GM12878 (cell line): Measurements from ENCODE around the gene GDPD2. TPM values are rescaled to one million over a fixed set of nuclear protein-coding genes. Genes with fewer than 3 reads are reported as not detected.

ENCODE experiments used
- ATAC-seq: fragments of 200-7000 bp; cut with Tn5 transposase; 3 replicates; pipeline ENCODE4 v1.9.1; 2020; ENCODE audit warnings: mild to moderate bottlenecking, moderate library complexity
- BruUV-seq: library from RNA; stranded (reverse); fragments of 400-500 nt; replicated peaks from 2 replicates; lab custom pipeline; 2021; lab: Mats Ljungman, UMichigan
- CTCF ChIA-PET: fragments of 300-600 bp; sonication (Branson Sonifier 250); formaldehyde crosslinking; extraction: SDS; loops from one replicate; lab custom pipeline; 2021; ENCODE audit warnings: inconsistent platforms; lab: Yijun Ruan, JAX
- POLR2A ChIA-PET: fragments of 350-600 bp; formaldehyde crosslinking; extraction: SDS; loops from one replicate; lab custom pipeline; 2021; ENCODE audit warnings: inconsistent platforms; lab: Charles Lee
- RAD21 ChIA-PET: fragments of 300-600 bp; sonication (Branson Sonifier 250); formaldehyde crosslinking; loops from one replicate; lab custom pipeline; 2023; ENCODE audit warnings: antibody characterized with exemption; ENCODE audit not compliant: unreplicated experiment; lab: Charles Lee
- SMC1A ChIA-PET: fragments of 300-600 bp; sonication (Branson Sonifier 250); formaldehyde crosslinking; loops from one replicate; lab custom pipeline; 2023; ENCODE audit not compliant: unreplicated experiment, uncharacterized antibody; lab: Charles Lee
- DNase-seq: peaks from one replicate; pipeline ENCODE4 v3.0.0-alpha.2; 2011; ENCODE audit warnings: low read depth, low spot score
- FAIRE-seq: peaks from 3 replicates; lab custom pipeline; 2011; peaks lifted over from hg19 to GRCh38; lab: Jason Lieb, UNC
- H2AFZ ChIP-seq: 2 replicates; pipeline ENCODE4 v1.6.0; 2011; ENCODE audit warnings: low read depth, low read length, control low read depth; ENCODE audit not compliant: control insufficient read depth
- H3K27ac ChIP-seq: 2 replicates; pipeline ENCODE4 v1.5.1; 2011; ENCODE audit warnings: control low read depth; ENCODE audit not compliant: control insufficient read depth, insufficient read depth
- H3K27me3 ChIP-seq, 2 experiments: replicated peaks in 1 of 2; 2 replicates each; pipeline versions ENCODE4 v1.6.0 to v1.6.1; 2011; ENCODE audit warnings: low read length in 1 of 2; ENCODE audit not compliant: control insufficient read depth in 2 of 2, insufficient read depth in 2 of 2
- H3K36me3 ChIP-seq, 2 experiments: 2 replicates each; pipeline ENCODE4 v1.5.1; 2011; ENCODE audit warnings: low read length in 1 of 2; ENCODE audit not compliant: control insufficient read depth in 2 of 2, insufficient read depth in 2 of 2
- H3K4me1 ChIP-seq: 2 replicates; pipeline ENCODE4 v1.6.1; 2011; ENCODE audit warnings: mild to moderate bottlenecking, low read length, moderate library complexity, mixed read lengths; ENCODE audit not compliant: control insufficient read depth, insufficient read depth
- H3K4me2 ChIP-seq: 2 replicates; pipeline ENCODE4 v1.6.0; 2011; ENCODE audit warnings: control low read depth; ENCODE audit not compliant: control insufficient read depth, insufficient read depth
- H3K4me3 ChIP-seq: fragments of 200-600 bp; sonication (generic); 2 replicates; pipeline ENCODE4 v1.5.1; 2016
- H3K79me2 ChIP-seq: 2 replicates; pipeline ENCODE4 v1.6.0; 2011; ENCODE audit warnings: low read length; ENCODE audit not compliant: control insufficient read depth, insufficient read depth
- H3K9ac ChIP-seq: 2 replicates; pipeline ENCODE4 v1.8.0; 2011; ENCODE audit warnings: low read length, control low read depth, mixed read lengths; ENCODE audit not compliant: control insufficient read depth, insufficient read depth
- H3K9me3 ChIP-seq: replicated peaks from 3 replicates; pipeline ENCODE4 v1.5.1; 2011; ENCODE audit warnings: mild to moderate bottlenecking, low read length; ENCODE audit not compliant: control insufficient read depth, insufficient read depth
- H4K20me1 ChIP-seq: 2 replicates; pipeline ENCODE4 v1.6.0; 2011; ENCODE audit not compliant: control insufficient read depth, insufficient read depth
- BRCA1 ChIP-seq: IDR thresholded peaks from 2 replicates; pipeline ENCODE4 v1.6.1; 2011; ENCODE audit warnings: low read depth, low read length, improper control_type of control experiment
- GABPA ChIP-seq: IDR thresholded peaks from 2 replicates; pipeline ENCODE4 v1.6.1; 2014; ENCODE audit warnings: antibody characterized with exemption, low read depth, mild to moderate bottlenecking, inconsistent platforms
- IKZF1 ChIP-seq: fragments of 450-650 bp; conservative IDR thresholded peaks from 2 replicates; pipeline ENCODE4 v1.6.1; 2017; ENCODE audit warnings: antibody characterized with exemption, mild to moderate bottlenecking
- JUND ChIP-seq: IDR thresholded peaks from 2 replicates; pipeline ENCODE4 v1.6.1; 2012; ENCODE audit warnings: low read depth, mild to moderate bottlenecking, low read length, improper control_type of control experiment, moderate library complexity
- MYB ChIP-seq: fragments of 150-350 bp; IDR thresholded peaks from 2 replicates; pipeline ENCODE4 v1.6.1; 2014; ENCODE audit warnings: mild to moderate bottlenecking, low read depth, low read length, borderline replicate concordance
- SMAD5 ChIP-seq: IDR thresholded peaks from 2 replicates; pipeline ENCODE4 v1.6.1; 2016; ENCODE audit warnings: antibody characterized with exemption, low read depth
- SPI1 ChIP-seq: IDR thresholded peaks from 2 replicates; pipeline ENCODE4 v1.6.1; 2011; ENCODE audit warnings: low read depth, mild to moderate bottlenecking, low read length, moderate library complexity, borderline replicate concordance; ENCODE audit not compliant: insufficient read depth
- TBL1XR1 ChIP-seq: IDR thresholded peaks from 2 replicates; pipeline ENCODE4 v1.6.1; 2012; ENCODE audit warnings: low read depth, low read length, improper control_type of control experiment
- ZBED1 ChIP-seq: IDR thresholded peaks from 2 replicates; pipeline ENCODE4 v1.6.1; 2016; ENCODE audit warnings: borderline replicate concordance
- ZBTB33 ChIP-seq: fragments of 450-650 bp; IDR thresholded peaks from 2 replicates; pipeline ENCODE4 v1.6.1; 2017; ENCODE audit warnings: mild to moderate bottlenecking
- WGBS: methylation state at CpG from one replicate; pipeline ENCODE4 v1.1.6; 2016; ENCODE audit warnings: low lambda C conversion rate; ENCODE audit not compliant: insufficient replicate concordance, insufficient coverage; ENCODE audit errors: missing lambda C conversion rate; 5-methylcytosine and 5-hydroxymethylcytosine counted together
- in situ Hi-C: fragments of 300-500 bp; cut with MboI; formaldehyde crosslinking; loops from 9 replicates; pipeline ENCODE4 v1.14.3; 2018; ENCODE audit warnings: mixed read lengths
- intact Hi-C: fragments of 100-400 bp; cut with micrococcal nuclease; formaldehyde crosslinking; loops from one replicate; pipeline ENCODE4 v1.14.2; 2022; ENCODE audit not compliant: unreplicated experiment
- polyA plus RNA-seq, 11 experiments: library from polyadenylated mRNA; depleted of rRNA in 4 of 11; unstranded in 6 of 11; stranded (reverse) in 5 of 11; fragments of >200 nt; fragmentation: Nextera tagmentation in 4 of 11; fragmentation: Illumina TruSeq in 1 of 11; extraction: Ambion mirVana in 4 of 11; extraction: Trizol in 1 of 11; gene quantifications; 1 replicate in 1 of 11; 2 replicates in 10 of 11; pipeline versions ENCODE4 v1.2.1 to v1.2.3, GENCODE V29; 2011 to 2016; ENCODE audit warnings: inconsistent platforms in 2 of 11, missing spikeins in 2 of 11, low read depth in 1 of 11
- small RNA-seq: library from RNA; depleted of rRNA; stranded (forward); fragments of <200 nt; gene quantifications from one replicate; pipeline ENCODE3, GENCODE V24; 2014
- total RNA-seq, 4 experiments: library from RNA; depleted of rRNA in 3 of 4; stranded (reverse); fragments of >200 nt in 3 of 4; fragmentation: Illumina TruSeq in 1 of 4; extraction: Trizol in 1 of 4; gene quantifications; 2 replicates each; pipeline versions ENCODE4 v1.2.1 to v1.2.3, GENCODE V29; 2013 to 2021

Gene GDPD2
- total and polyA plus RNA-seq, 10 of the 15 experiments (the other 5 are each of a cell fraction or from before 2014, with no cell fraction given): 0.04 to 0.11 (median 0.09) TPM; not detected in 7

DNA sequence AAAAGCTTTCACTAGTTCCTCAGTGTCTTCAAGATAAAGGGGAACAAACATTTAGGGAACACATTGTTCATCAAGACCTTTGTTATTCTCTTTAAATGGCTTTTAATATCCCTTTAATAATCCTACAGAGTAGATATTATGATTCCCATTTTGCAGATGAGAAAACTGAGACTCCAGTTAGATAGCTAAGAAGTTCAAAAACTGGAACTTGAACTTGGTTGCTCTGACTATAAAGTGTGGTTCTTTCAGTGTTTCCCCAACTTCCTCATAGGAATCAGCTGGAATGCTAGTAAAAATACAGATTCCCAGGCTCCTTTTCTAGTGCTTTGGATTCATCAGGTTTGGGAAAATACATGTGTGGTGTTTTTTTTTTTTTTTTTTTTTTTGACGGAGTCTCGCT is 59.2 kb downstream of the GDPD2 start:
- FAIRE-seq (no peak), ATAC-seq (no peak), DNase-seq (no peak)
- Histone ChIP-seq H3K4me1 (no peaks in the 10 kb centered on the region), H3K27ac (no peak overlapping the region), H3K4me2 (no peak overlapping the region), H3K4me3 (no peak overlapping the region), H4K20me1 (no peaks in the 10 kb centered on the region), H3K36me3 (no peaks in the 10 kb centered on the region), H3K9me3 (no peaks in the 10 kb centered on the region), H3K9ac (no peak overlapping the region), H3K79me2 (no peaks in the 10 kb centered on the region), H3K27me3 (no peaks in the 10 kb centered on the region), H2AFZ (no peak overlapping the region)
- intact Hi-C loops (no loop called here), in situ Hi-C loops (no loop called here)
- 40% methylated on average over 1 of the region's 2 CpGs for whole genome bisulfite sequencing
- SMC1A ChIA-PET: no interaction called here
- POLR2A ChIA-PET: no interaction called here
- BruUV-seq: no TSS peak
- TF ChIP-seq TBL1XR1 (no peak), MYB (no peak), ZBED1 (no peak), JUND (no peak), ZBTB33 (no peak), BRCA1 (no peak), SPI1 (no peak), SMAD5 (no peak), IKZF1 (no peak), GABPA (no peak)
- CTCF ChIA-PET: no interaction called here
- RAD21 ChIA-PET: no interaction called here

Small RNA genes lying within 50 kb of the gene (small RNA-seq; reads per million reads assigned to genes)
- gene RNU4-81P (not detected), gene RNY4P23 (4.0 reads per million, percentile 84 among the genes with 10 or more reads in this experiment)

Other genes with a start within 250 kb of the GDPD2 start
Only the 7 nearest of the 8 such genes appear.
- not detected in 2 replicates for gene AWAT1, start 188.7 kb upstream of the GDPD2 start, total RNA-seq (2014; rRNA removed)
- not detected in 2 replicates for gene AWAT1, start 188.7 kb upstream of the GDPD2 start, total RNA-seq (2014; rRNA removed; fragmentation: Illumina TruSeq; extraction: Trizol)
- gene AWAT1, start 188.7 kb upstream of the GDPD2 start, total RNA-seq (2021): not detected in 2 replicates
- gene AWAT1, start 188.7 kb upstream of the GDPD2 start, polyA plus RNA-seq (2011; rRNA removed): not detected in 2 replicates
- gene AWAT1, start 188.7 kb upstream of the GDPD2 start, polyA plus RNA-seq (2014; fragmentation: Illumina TruSeq; extraction: Trizol): not detected in 2 replicates
- gene AWAT1, start 188.7 kb upstream of the GDPD2 start, polyA plus RNA-seq (2014; fragmentation: Nextera tagmentation; extraction: Ambion mirVana): not detected
- not detected in 2 replicates for gene AWAT1, start 188.7 kb upstream of the GDPD2 start, polyA plus RNA-seq (2014; rRNA removed)
- gene AWAT1, start 188.7 kb upstream of the GDPD2 start, polyA plus RNA-seq (2016; fragmentation: Nextera tagmentation; extraction: Ambion mirVana): not detected
- gene P2RY4, start 163.1 kb upstream of the GDPD2 start, total RNA-seq (2014; rRNA removed): not detected in 2 replicates
- gene P2RY4, start 163.1 kb upstream of the GDPD2 start, total RNA-seq (2014; rRNA removed; fragmentation: Illumina TruSeq; extraction: Trizol): not detected in 2 replicates
- gene P2RY4, start 163.1 kb upstream of the GDPD2 start, total RNA-seq (2021): 0.13 TPM in 1 of 2 replicates, not detected in the other
- gene P2RY4, start 163.1 kb upstream of the GDPD2 start, polyA plus RNA-seq (2011; rRNA removed): 0.07 TPM in 1 of 2 replicates, not detected in the other
- not detected in 2 replicates for gene P2RY4, start 163.1 kb upstream of the GDPD2 start, polyA plus RNA-seq (2014; fragmentation: Illumina TruSeq; extraction: Trizol)
- gene P2RY4, start 163.1 kb upstream of the GDPD2 start, polyA plus RNA-seq (2014; fragmentation: Nextera tagmentation; extraction: Ambion mirVana): not detected
- gene P2RY4, start 163.1 kb upstream of the GDPD2 start, polyA plus RNA-seq (2014; rRNA removed): 0.33 and 0.44 TPM in 2 replicates
- gene P2RY4, start 163.1 kb upstream of the GDPD2 start, polyA plus RNA-seq (2016; fragmentation: Nextera tagmentation; extraction: Ambion mirVana): not detected
- not detected in 2 replicates for gene ARR3, start 155.0 kb upstream of the GDPD2 start, total RNA-seq (2014; rRNA removed)
- gene ARR3, start 155.0 kb upstream of the GDPD2 start, total RNA-seq (2014; rRNA removed; fragmentation: Illumina TruSeq; extraction: Trizol): not detected in 2 replicates
- gene ARR3, start 155.0 kb upstream of the GDPD2 start, total RNA-seq (2021): not detected in 2 replicates
- not detected in 2 replicates for gene ARR3, start 155.0 kb upstream of the GDPD2 start, polyA plus RNA-seq (2011; rRNA removed)
- gene ARR3, start 155.0 kb upstream of the GDPD2 start, polyA plus RNA-seq (2014; fragmentation: Illumina TruSeq; extraction: Trizol): not detected in 2 replicates
- not detected for gene ARR3, start 155.0 kb upstream of the GDPD2 start, polyA plus RNA-seq (2014; fragmentation: Nextera tagmentation; extraction: Ambion mirVana)
- gene ARR3, start 155.0 kb upstream of the GDPD2 start, polyA plus RNA-seq (2014; rRNA removed): not detected in 2 replicates
- not detected for gene ARR3, start 155.0 kb upstream of the GDPD2 start, polyA plus RNA-seq (2016; fragmentation: Nextera tagmentation; extraction: Ambion mirVana)
- not detected in 2 replicates for gene RAB41, start 141.1 kb upstream of the GDPD2 start, total RNA-seq (2014; rRNA removed)
- not detected in 2 replicates for gene RAB41, start 141.1 kb upstream of the GDPD2 start, total RNA-seq (2014; rRNA removed; fragmentation: Illumina TruSeq; extraction: Trizol)
- not detected in 2 replicates for gene RAB41, start 141.1 kb upstream of the GDPD2 start, total RNA-seq (2021)
- not detected in 2 replicates for gene RAB41, start 141.1 kb upstream of the GDPD2 start, polyA plus RNA-seq (2011; rRNA removed)
- gene RAB41, start 141.1 kb upstream of the GDPD2 start, polyA plus RNA-seq (2014; fragmentation: Illumina TruSeq; extraction: Trizol): not detected in 2 replicates
- under 1 TPM in 1 of 2 experiments, not detected in 1; 0.05 TPM for gene RAB41, start 141.1 kb upstream of the GDPD2 start, polyA plus RNA-seq (2014; fragmentation: Nextera tagmentation; extraction: Ambion mirVana)
- not detected in 2 replicates for gene RAB41, start 141.1 kb upstream of the GDPD2 start, polyA plus RNA-seq (2014; rRNA removed)
- under 1 TPM in 1 of 2 experiments, not detected in 1; 0.31 TPM for gene RAB41, start 141.1 kb upstream of the GDPD2 start, polyA plus RNA-seq (2016; fragmentation: Nextera tagmentation; extraction: Ambion mirVana)
- gene PDZD11, start 133.4 kb upstream of the GDPD2 start, total RNA-seq (2014; rRNA removed): 31.7 and 32.4 TPM in 2 replicates
- gene PDZD11, start 133.4 kb upstream of the GDPD2 start, total RNA-seq (2014; rRNA removed; fragmentation: Illumina TruSeq; extraction: Trizol): 27.4 and 28.4 TPM in 2 replicates
- gene PDZD11, start 133.4 kb upstream of the GDPD2 start, total RNA-seq (2021): 26.1 and 29.4 TPM in 2 replicates
- gene PDZD11, start 133.4 kb upstream of the GDPD2 start, polyA plus RNA-seq (2011; rRNA removed): 57.6 and 73.4 TPM in 2 replicates
- gene PDZD11, start 133.4 kb upstream of the GDPD2 start, polyA plus RNA-seq (2014; fragmentation: Illumina TruSeq; extraction: Trizol): 53.5 and 76.0 TPM in 2 replicates
- gene PDZD11, start 133.4 kb upstream of the GDPD2 start, polyA plus RNA-seq (2014; fragmentation: Nextera tagmentation; extraction: Ambion mirVana): 100 to 1,000 TPM in 1 of 2 experiments, 10 to 100 TPM in 1; 76.0 to 123 TPM
- 39.7 and 47.1 TPM in 2 replicates for gene PDZD11, start 133.4 kb upstream of the GDPD2 start, polyA plus RNA-seq (2014; rRNA removed)
- gene PDZD11, start 133.4 kb upstream of the GDPD2 start, polyA plus RNA-seq (2016; fragmentation: Nextera tagmentation; extraction: Ambion mirVana): 10 to 100 TPM; 56.5 to 59.1 TPM
- gene KIF4A, start 133.2 kb upstream of the GDPD2 start, total RNA-seq (2014; rRNA removed): 16.2 and 16.8 TPM in 2 replicates
- gene KIF4A, start 133.2 kb upstream of the GDPD2 start, total RNA-seq (2014; rRNA removed; fragmentation: Illumina TruSeq; extraction: Trizol): 20.7 and 22.1 TPM in 2 replicates
- gene KIF4A, start 133.2 kb upstream of the GDPD2 start, total RNA-seq (2021): 22.3 and 22.9 TPM in 2 replicates
- 28.8 and 36.2 TPM in 2 replicates for gene KIF4A, start 133.2 kb upstream of the GDPD2 start, polyA plus RNA-seq (2011; rRNA removed)
- gene KIF4A, start 133.2 kb upstream of the GDPD2 start, polyA plus RNA-seq (2014; fragmentation: Illumina TruSeq; extraction: Trizol): 23.0 and 24.0 TPM in 2 replicates
- 10 to 100 TPM; 10.8 to 11.5 TPM for gene KIF4A, start 133.2 kb upstream of the GDPD2 start, polyA plus RNA-seq (2014; fragmentation: Nextera tagmentation; extraction: Ambion mirVana)
- 14.7 and 15.4 TPM in 2 replicates for gene KIF4A, start 133.2 kb upstream of the GDPD2 start, polyA plus RNA-seq (2014; rRNA removed)
- 10 to 100 TPM; 25.0 to 26.4 TPM for gene KIF4A, start 133.2 kb upstream of the GDPD2 start, polyA plus RNA-seq (2016; fragmentation: Nextera tagmentation; extraction: Ambion mirVana)
- gene DLG3, start 21.5 kb downstream of the GDPD2 start, total RNA-seq (2014; rRNA removed): 3.5 and 4.3 TPM in 2 replicates
- gene DLG3, start 21.5 kb downstream of the GDPD2 start, total RNA-seq (2014; rRNA removed; fragmentation: Illumina TruSeq; extraction: Trizol): 4.2 and 5.0 TPM in 2 replicates
- 6.2 TPM in 2 replicates for gene DLG3, start 21.5 kb downstream of the GDPD2 start, total RNA-seq (2021)
- 32.2 and 38.1 TPM in 2 replicates for gene DLG3, start 21.5 kb downstream of the GDPD2 start, polyA plus RNA-seq (2011; rRNA removed)
- 8.3 and 15.2 TPM in 2 replicates for gene DLG3, start 21.5 kb downstream of the GDPD2 start, polyA plus RNA-seq (2014; fragmentation: Illumina TruSeq; extraction: Trizol)
- gene DLG3, start 21.5 kb downstream of the GDPD2 start, polyA plus RNA-seq (2014; fragmentation: Nextera tagmentation; extraction: Ambion mirVana): 1 to 10 TPM; 1.3 to 2.4 TPM
- gene DLG3, start 21.5 kb downstream of the GDPD2 start, polyA plus RNA-seq (2014; rRNA removed): 3.6 and 7.0 TPM in 2 replicates
- 1 to 10 TPM; 1.7 to 1.8 TPM for gene DLG3, start 21.5 kb downstream of the GDPD2 start, polyA plus RNA-seq (2016; fragmentation: Nextera tagmentation; extraction: Ambion mirVana)